Natural killer cell (primary cell): ENCODE data around the gene EN2. TPM values are rescaled to one million over a fixed set of nuclear protein-coding genes. Genes with fewer than 3 reads are reported as not detected.

ENCODE experiments used
- ATAC-seq, 3 donors: fragments of 150-1000 bp in 2 of 3; fragments of 200-7000 bp in 1 of 3; cut with Tn5 transposase; 1 replicate in 1 of 3; 2 replicates in 2 of 3; pipeline ENCODE4 v1.10.0; 2021; ENCODE audit warnings: mild to moderate bottlenecking in 2 of 3, moderate library complexity in 2 of 3
- DNase-seq, 2 donors: peaks; one replicate each; pipeline versions ENCODE4 v3.0.0 to v3.0.0-alpha.2; 2013 to 2021; ENCODE audit warnings: mixed read lengths in 1 of 2
- H3K27ac ChIP-seq: one replicate; pipeline ENCODE4 v1.5.1; 2013; ENCODE audit warnings: mild to moderate bottlenecking, low read length
- H3K27me3 ChIP-seq: one replicate; pipeline ENCODE4 v1.6.1; 2013; ENCODE audit warnings: low read length; ENCODE audit not compliant: control insufficient read depth, insufficient read depth
- H3K36me3 ChIP-seq: one replicate; pipeline ENCODE4 v1.6.1; 2013; ENCODE audit warnings: low read length; ENCODE audit not compliant: control insufficient read depth, insufficient read depth
- H3K4me1 ChIP-seq: one replicate; pipeline ENCODE4 v1.6.1; 2013; ENCODE audit warnings: low read length; ENCODE audit not compliant: control insufficient read depth, insufficient read depth
- H3K4me3 ChIP-seq: one replicate; pipeline ENCODE4 v1.5.1; 2013; ENCODE audit warnings: low read length
- H3K9me3 ChIP-seq: one replicate; pipeline ENCODE4 v1.6.1; 2013; ENCODE audit warnings: low read length; ENCODE audit not compliant: control insufficient read depth, insufficient read depth
- H3K27ac Mint-ChIP-seq, 2 donors: one replicate each; pipeline ENCODE4 v1.8.0; 2022; ENCODE audit warnings: mild to moderate bottlenecking in 2 of 2, mixed read lengths in 2 of 2, moderate library complexity in 1 of 2
- H3K27me3 Mint-ChIP-seq, 2 donors: one replicate each; pipeline ENCODE4 v1.8.0; 2022; ENCODE audit warnings: low read depth in 2 of 2, mixed read lengths in 2 of 2
- H3K36me3 Mint-ChIP-seq: one replicate; pipeline ENCODE4 v1.8.0; 2022; ENCODE audit warnings: mixed read lengths
- H3K4me1 Mint-ChIP-seq, 2 donors: one replicate each; pipeline ENCODE4 v1.8.0; 2022; ENCODE audit warnings: mixed read lengths in 2 of 2
- H3K4me3 Mint-ChIP-seq: one replicate; pipeline ENCODE4 v1.8.0; 2022; ENCODE audit warnings: mild to moderate bottlenecking, moderate library complexity, mixed read lengths
- H3K9me3 Mint-ChIP-seq, 2 donors: one replicate each; pipeline ENCODE4 v1.8.0; 2022; ENCODE audit warnings: mixed read lengths in 2 of 2
- CTCF ChIP-seq: fragments of 200-600 bp; IDR thresholded peaks from one replicate; pipeline ENCODE4 v1.8.0; 2022; ENCODE audit warnings: antibody characterized with exemption
- WGBS: methylation state at CpG from one replicate; pipeline ENCODE4 v1.1.7; 2013; ENCODE audit warnings: missing lambda C conversion rate; ENCODE audit not compliant: insufficient coverage; 5-methylcytosine and 5-hydroxymethylcytosine counted together
- intact Hi-C: fragments of 100-400 bp; cut with micrococcal nuclease; formaldehyde crosslinking; loops from one replicate; pipeline ENCODE4 v1.14.2; 2022
- total RNA-seq, 4 donors: library from RNA; stranded (reverse); fragments of 120-200 nt in 1 of 4; gene quantifications; one replicate each; pipeline versions ENCODE4 v1.2.3 to v1.2.4, GENCODE V29; 2013 to 2022

EN2 gene
- total RNA-seq, 3 donors from 2014 or later (not counting 1 experiment from before 2014, with no cell fraction given), result not detected

- peaks cover 19 to 20% of the 10 kb centered on the region in 2 donors for H3K4me1 Mint-ChIP-seq
Measured at GRCh38 chr7:155489158-155489840, 31.4 kb downstream of the EN2 start.

GRCh38 chr7:155489862-155490696 is 32.1 kb downstream of the EN2 start:
- peaks cover 20% of the 10 kb centered on the region for H3K4me1 ChIP-seq
- peak overlapping the region; percentile 41 for H3K4me3 ChIP-seq
- intact Hi-C loops, result no loop called here
- Mint-ChIP-seq H3K36me3 (no peaks in the 10 kb centered on the region), H3K4me1 (peaks cover 19 to 20% of the 10 kb centered on the region in 2 donors), H3K27me3 (peaks cover 2 to 4% of the 10 kb centered on the region in 2 donors), H3K9me3 (no peaks in the 10 kb centered on the region), H3K27ac (peak overlapping the region; percentile 68 to 78), H3K4me3 (peak overlapping the region; percentile 89)
- DNase-seq (no peak), ATAC-seq (peak; percentile 37 to 41 (median 38))
- TF ChIP-seq CTCF, result no peak
- 59% methylated on average over 32 of the region's 32 CpGs for WGBS
- H3K36me3 ChIP-seq, result no peaks in the 10 kb centered on the region
- H3K27ac ChIP-seq, result peak overlapping the region; percentile 30
- H3K9me3 ChIP-seq, result no peaks in the 10 kb centered on the region
- H3K27me3 ChIP-seq, result no peaks in the 10 kb centered on the region

More at GRCh38 chr7:155489158-155489840, 31.4 kb downstream of the EN2 start:
- peak overlapping the region; percentile 59 for H3K4me3 Mint-ChIP-seq
- H3K36me3 Mint-ChIP-seq, result no peaks in the 10 kb centered on the region
- 82% methylated on average over 20 of the region's 20 CpGs for WGBS
- H3K9me3 ChIP-seq, result no peaks in the 10 kb centered on the region
- H3K9me3 Mint-ChIP-seq, result no peaks in the 10 kb centered on the region
- no peak for ATAC-seq
- peaks cover 20% of the 10 kb centered on the region for H3K4me1 ChIP-seq
- intact Hi-C loops, result no loop called here
- H3K27me3 ChIP-seq, result no peaks in the 10 kb centered on the region
- no peak overlapping the region for H3K27ac ChIP-seq
- H3K36me3 ChIP-seq, result no peaks in the 10 kb centered on the region
- DNase-seq, result no peak
- H3K27ac Mint-ChIP-seq, result no peak overlapping the region
- H3K27me3 Mint-ChIP-seq, result peaks cover 7 to 10% of the 10 kb centered on the region in 2 donors
- TF ChIP-seq CTCF, result no peak
- H3K4me3 ChIP-seq, result no peak overlapping the region

- peak overlapping the region; percentile 41 for H3K4me3 ChIP-seq
- Mint-ChIP-seq H3K4me1 (peaks cover 19 to 20% of the 10 kb centered on the region in 2 donors), H3K4me3 (peak overlapping the region; percentile 89), H3K36me3 (no peaks in the 10 kb centered on the region), H3K27me3 (peaks cover 0 to 4% of the 10 kb centered on the region in 2 donors), H3K9me3 (no peaks in the 10 kb centered on the region), H3K27ac (peak overlapping the region; percentile 68 to 78)
- peak; percentile 74 to 90 (median 86) for ATAC-seq
- no peak for TF ChIP-seq CTCF
- peak; percentile 35 to 48 for DNase-seq
- peaks cover 20% of the 10 kb centered on the region for H3K4me1 ChIP-seq
- 23% methylated on average over 47 of the region's 47 CpGs for WGBS
- no peaks in the 10 kb centered on the region for H3K27me3 ChIP-seq
- peak overlapping the region; percentile 30 for H3K27ac ChIP-seq
- H3K36me3 ChIP-seq, result no peaks in the 10 kb centered on the region
- H3K9me3 ChIP-seq, result no peaks in the 10 kb centered on the region
- intact Hi-C loops, result no loop called here
Measured at GRCh38 chr7:155490697-155491628, 33.0 kb downstream of the EN2 start.
